ENCODE results near the gene TESPA1.

DNA sequence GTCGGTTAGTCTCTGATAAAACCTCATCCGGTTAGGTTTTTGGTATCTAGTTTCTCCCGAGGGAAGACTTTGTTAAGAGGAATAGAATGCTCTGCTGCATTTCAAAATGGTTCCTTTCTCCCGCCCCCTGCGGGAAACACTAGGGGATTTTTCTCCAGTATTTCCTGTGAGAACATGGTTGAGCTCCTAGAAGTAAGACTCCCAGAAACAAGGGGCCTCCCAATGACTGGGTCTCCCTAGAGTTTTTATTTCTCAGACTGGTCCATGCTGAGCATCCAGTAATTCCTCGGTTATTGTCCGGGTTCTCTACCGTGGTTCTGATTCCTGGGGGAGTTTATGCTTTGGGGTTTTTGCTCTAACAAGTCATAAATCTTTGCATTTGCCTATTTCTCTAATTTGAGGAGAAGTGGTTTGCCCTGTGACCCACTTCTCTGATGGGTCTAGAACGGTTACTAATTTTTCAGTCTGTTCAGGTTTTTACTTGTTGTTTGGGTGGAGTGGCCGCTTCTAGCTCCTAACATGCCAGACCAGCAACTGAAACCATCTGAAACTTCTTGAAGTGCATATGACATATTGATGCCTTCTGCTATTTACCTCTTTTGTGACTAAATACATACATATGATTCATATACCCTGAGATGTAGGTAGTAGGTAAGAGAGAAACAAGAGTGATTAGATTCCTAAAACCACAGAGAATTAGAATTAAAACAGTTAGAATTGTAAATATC, 25.1 kb downstream of the TESPA1 start:
- TF ChIP-seq POLR2AphosphoS5 (IDR thresholded peaks at IDR 0.05; ENCODE audit: low read depth, low read length) = no peak
- TF ChIP-seq POLR2A (IDR thresholded peaks at IDR 0.05; ENCODE audit: low read depth, low read length) = no peak

Data from GM12891 (cell line).